GM21381 (cell line): ENCODE results near the gene SLC22A2.
A peak's percentile ranks its signal among the peaks of the same experiment; 100 is the strongest.
"Not testable (repeated sequence)": the region's sequence is repeated elsewhere in the genome, so short reads cannot be mapped to it uniquely, and the experiment has no call there.

Experiments
- ATAC-seq: cut with Tn5 transposase; IDR thresholded peaks from one replicate; pipeline ENCODE4 v1.9.1; 2021; ENCODE audit warnings: mild to moderate bottlenecking, moderate library complexity; ENCODE audit not compliant: unreplicated experiment

The SLC22A2 gene

DNA sequence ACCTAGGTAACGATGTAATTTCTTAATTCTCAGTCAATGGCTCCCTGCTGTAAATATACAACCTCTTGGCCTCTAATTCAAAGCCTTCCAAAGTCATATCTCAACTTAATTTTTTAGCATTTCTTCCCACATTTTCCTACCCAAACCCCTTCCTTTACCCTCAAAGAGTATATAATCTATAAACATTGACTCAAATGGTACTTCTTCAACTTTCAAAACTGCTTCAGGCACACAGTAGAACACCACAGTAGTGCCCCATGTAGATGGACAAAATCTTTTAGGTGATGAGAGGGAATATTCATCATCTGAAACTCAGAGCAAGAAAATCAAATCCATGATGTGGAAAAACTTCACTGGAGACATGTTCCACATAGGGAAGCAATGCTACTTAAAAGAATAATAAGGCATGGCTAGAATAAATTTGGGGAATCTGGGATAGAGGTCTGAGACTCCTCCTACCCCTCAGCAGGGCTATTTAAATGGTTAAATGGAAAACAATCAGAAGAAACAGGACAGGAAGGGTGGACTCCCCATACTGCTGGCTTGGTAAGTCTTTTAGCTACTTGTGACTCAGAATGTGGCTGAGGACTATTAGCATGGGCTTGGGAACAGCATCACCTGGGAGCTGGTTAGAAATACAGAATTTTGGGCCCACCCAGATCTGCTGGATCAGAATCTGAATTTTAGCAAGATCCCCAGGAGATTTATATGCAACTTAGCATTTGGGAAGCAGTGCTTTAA lies 6.4 kb downstream of the SLC22A2 start:
- no peak for ATAC-seq

GRCh38 chr6:160249671-160250070 lies 8.9 kb downstream of the SLC22A2 start:
- no peak for ATAC-seq

GRCh38 chr6:160248538-160248937 lies 10.1 kb downstream of the SLC22A2 start:
- ATAC-seq = no peak

GRCh38 chr6:160247457-160247883 lies 11.2 kb downstream of the SLC22A2 start:
- ATAC-seq = no peak

- no peak for ATAC-seq
Observed at GRCh38 chr6:160240691-160241084, 17.9 kb downstream of the SLC22A2 start.

DNA sequence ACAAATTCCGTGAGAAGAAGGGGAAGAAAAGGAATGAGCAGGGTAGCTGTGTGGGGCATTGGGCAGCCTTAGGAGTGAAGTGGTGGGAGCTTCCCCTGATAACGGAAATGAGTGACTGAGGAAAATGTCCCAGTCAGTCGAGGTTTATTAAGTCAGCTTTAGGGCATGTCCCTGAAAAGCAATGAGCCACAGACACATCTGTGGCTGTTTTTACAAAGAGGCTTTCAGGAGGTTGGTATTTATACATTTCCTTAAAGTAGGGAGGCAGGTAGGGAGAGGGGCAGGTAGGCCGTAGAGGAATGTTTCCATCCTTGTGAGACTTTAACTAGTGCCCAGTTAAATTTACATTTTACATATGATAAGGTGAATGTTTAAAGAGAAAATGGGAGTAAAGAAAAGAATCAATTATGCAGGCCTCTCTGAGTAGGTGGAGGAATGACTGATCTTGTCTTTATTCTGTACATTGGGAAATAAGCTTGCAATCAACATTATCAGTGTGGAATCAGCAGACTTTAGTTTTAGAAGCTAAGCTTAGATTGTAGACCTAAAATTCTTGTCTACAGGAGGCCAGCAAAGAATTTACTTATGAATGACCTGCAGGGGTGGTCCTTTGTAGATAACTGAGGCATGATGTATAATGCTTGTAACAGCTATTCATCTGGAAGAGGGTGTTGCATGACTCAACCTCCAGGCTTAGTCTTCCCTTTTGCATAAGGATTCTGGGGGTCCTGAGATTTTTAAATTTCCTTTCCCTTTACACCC lies 18.5 kb downstream of the SLC22A2 start:
- no peak for ATAC-seq

DNA sequence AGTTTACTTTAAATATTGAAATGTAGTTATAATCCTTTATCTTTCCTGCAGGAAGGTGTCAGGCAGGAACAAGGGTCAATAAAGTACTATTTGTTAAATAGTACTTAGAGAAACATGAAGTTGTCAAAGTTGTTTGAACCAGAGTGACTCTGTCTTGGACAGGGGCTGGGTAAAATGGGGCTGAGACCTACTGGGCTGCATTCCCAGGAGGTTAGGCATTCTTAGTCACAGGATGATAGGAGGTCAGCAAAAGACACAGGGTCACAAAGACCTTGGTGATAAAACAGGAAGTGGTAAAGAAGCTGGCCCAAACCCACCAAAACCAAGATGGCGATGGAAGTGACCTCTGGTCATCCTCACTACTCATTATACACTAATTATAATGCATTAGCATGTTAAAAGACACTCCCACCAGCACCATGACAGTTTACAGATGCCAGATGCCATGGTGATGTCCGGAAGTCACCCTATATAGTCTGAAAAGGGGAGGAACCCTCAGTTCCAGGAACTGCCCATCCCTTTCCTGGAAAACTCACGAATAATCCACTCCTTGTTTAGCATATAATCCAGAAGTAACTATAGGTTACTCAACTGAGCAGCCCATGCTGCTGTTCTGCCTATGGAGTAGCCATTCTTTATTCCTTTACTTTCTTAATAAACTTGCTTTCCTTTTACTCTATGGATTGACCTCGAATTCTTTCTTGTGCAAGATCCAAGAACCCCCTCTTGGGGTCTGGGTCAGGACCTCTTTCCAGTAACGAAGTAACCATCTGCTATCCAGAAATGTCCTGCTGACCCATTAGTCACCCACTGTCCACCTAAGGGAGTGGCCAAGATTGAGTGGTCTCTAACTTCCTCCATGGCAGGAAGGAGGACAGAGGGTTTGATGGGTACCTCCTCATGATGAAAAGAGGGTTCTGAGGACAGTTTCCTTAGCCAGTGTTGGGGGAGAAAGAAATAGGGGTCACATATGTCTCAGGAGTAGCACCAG lies 19.6 kb downstream of the SLC22A2 start:
- no peak for ATAC-seq

DNA sequence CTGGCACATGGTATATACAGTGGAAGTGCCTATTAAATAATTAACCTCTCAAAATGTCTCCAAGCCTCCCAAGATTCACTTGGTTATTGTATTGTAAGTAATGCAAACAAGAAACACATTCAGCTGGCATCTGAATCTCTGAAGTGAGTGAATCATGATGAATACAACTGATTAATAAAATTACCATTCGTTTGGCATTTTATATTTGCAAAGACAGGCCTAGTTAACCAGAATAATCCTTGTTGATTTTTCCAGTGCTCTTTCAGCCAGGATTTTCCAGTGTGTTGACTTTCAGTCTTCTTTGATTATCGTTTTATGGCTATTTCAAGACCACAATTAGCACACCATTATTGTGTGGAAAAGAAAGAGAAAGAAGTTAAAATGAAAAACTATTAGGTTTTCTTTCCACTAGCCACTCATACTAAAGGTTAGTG lies 20.3 kb downstream of the SLC22A2 start:
- ATAC-seq = no peak

DNA sequence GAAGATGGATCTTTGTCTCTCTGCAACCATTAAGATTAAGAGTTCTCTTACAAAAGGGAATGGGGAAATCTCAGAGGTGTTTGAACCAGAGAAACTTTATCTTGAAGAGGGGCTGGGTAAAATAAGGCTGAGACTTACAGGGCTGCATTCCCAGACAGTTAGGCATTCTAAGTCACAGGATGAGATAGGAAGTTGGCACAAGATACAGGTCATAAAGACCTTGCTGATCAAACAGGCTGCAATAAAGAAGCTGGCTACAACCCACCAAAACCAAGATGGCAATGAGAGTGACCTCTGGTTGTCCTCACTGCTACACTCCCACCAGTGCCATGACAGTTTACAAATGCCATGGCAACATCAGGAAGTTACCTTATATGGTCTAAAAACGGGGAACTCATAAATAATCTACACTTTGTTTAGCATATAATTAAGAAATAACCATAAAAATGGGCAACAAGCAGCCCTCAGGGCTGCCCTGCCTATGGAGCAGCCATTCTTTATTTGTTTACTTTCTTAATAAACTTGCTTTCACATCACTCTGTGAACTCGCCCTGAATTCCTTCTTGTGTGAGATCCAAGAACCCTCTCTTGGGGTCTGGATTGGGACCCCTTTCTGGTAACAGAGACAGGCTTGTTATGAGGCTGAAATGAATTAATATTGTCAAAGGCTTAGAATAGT lies 20.9 kb downstream of the SLC22A2 start:
- ATAC-seq = not testable (repeated sequence)

- ATAC-seq = not testable (repeated sequence)
Observed at GRCh38 chr6:160236235-160236872, 22.3 kb downstream of the SLC22A2 start.

DNA sequence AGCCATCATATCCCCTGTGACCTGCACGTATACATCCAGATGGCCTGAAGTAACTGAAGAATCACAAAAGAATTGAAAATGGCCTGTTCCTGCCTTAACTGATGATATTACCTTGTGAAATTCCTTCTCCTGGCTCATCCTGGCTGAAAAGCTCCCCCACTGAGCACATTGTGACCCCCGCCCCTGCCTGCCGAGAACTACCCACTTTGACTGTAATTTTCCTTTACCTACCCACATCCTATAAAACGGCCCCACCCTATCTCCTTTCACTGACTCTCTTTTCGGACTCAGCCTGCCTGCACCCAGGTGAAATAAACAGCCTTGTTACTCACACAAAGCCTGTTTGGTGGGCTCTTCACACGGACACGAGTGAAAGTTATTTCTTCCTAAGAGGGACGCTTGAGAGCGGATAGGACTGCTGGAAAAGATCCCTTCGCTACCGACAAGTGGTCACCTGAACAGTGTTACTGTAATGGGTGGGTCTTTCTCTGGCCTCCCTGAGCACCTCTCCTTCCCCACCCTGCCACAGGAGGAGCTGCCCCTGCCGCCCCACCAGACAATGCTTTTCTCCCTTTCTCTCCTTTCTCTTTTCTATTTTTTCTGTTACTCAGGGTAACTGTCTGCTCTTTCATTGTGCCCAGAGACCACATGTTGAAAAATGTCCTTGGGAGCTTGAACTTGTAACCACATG lies 24.5 kb downstream of the SLC22A2 start:
- not testable (repeated sequence) for ATAC-seq

GRCh38 chr6:160227769-160228161 lies 30.9 kb downstream of the SLC22A2 start:
- ATAC-seq = no peak

DNA sequence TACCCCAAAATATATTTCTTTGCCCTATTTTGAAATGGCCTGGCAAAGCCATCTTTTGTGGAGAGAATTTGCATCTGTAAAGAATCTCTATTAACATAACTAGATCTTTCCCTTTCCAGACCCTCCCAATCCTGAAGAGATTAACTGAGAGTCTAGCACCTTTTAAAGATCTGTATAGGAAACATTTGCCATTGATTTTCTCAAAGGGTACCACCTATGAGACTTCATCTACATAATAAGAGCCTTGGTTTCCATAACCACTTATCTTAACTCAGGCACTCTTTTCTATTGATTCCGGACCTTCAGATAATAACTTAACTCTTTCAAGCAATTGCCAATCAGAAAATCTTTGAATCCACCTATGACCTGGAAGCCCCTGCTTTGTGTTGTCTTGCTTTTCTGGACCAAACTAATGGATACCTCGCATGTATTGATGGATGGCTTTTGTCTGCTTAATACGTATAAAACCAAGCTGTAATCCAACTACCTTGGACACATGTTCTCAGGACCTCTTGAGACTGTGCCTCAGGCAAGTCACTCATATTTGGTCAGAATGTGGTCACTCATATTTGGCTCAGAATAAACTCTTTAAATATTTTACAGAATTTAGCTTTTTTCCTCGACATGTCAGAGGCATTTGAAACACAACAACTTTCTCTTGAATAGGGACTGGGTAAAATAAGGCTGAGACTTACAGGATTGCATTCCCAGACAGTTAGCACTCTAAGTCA lies 31.4 kb downstream of the SLC22A2 start:
- ATAC-seq = no peak

- ATAC-seq = no peak
Observed at GRCh38 chr6:160226118-160226591, 32.5 kb downstream of the SLC22A2 start.

GRCh38 chr6:160224639-160225237 lies 33.9 kb downstream of the SLC22A2 start:
- ATAC-seq = no peak

GRCh38 chr6:160222491-160222890 lies 36.1 kb downstream of the SLC22A2 start:
- no peak for ATAC-seq

- ATAC-seq = no peak
Observed at GRCh38 chr6:160221918-160222317, 36.7 kb downstream of the SLC22A2 start.

- ATAC-seq = peak; percentile 58
Observed at GRCh38 chr6:160221423-160221822, 37.2 kb downstream of the SLC22A2 start.
